Suppressor macrophage (primary cell): ENCODE measurements around the gene NRXN3.

Experiments
- DNase-seq, 4 experiments: peaks; one replicate each; pipeline ENCODE4 v3.0.0-alpha.2; 2020 to 2022

NRXN3 gene

DNA sequence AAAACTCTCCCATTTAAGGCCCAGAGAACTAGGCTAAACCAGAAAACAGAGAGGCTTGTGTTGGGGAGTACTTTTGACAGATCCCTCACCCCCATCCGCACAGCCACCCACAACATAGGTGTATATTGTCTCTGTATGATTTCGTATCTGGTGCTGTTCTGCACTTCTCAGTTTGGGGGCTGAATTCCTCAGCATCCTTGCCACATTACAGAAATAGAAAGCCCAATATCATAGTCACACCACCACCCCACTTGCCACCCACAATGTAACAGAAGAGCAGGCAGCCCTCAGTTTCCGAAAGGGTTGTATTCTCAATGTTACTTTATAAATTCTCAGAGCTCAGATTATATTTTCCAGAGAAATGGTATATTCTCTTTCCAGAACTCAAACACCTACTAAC lies 1090.2 kb downstream of the NRXN3 start:
- no peak for DNase-seq

DNA sequence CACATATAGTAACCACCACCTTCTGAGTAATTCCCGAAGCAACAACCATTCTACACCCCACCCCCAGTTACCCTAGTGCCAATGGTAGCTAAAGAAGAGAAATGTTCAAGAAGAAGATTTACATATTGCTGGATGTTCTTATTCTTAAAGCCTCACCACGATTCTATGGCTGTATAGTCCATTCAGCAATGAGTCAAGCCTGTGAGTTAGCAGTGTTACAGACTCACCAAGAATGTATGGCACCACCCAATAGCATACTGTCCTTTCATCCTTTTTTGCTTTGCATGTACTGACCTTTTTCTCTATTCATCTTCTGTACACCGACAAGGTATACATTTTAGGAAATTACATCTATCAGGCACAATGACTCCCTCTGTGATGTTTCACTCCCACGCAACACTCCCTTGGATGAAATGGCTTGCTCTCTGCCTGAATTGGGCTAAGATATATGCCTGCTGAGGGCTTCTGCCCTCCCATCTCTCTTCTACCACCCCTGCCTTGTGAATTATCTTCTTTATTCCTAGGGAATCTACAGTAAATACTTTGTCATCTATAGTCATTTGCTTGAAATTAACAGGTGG lies 1095.3 kb downstream of the NRXN3 start:
- no peak for DNase-seq

DNA sequence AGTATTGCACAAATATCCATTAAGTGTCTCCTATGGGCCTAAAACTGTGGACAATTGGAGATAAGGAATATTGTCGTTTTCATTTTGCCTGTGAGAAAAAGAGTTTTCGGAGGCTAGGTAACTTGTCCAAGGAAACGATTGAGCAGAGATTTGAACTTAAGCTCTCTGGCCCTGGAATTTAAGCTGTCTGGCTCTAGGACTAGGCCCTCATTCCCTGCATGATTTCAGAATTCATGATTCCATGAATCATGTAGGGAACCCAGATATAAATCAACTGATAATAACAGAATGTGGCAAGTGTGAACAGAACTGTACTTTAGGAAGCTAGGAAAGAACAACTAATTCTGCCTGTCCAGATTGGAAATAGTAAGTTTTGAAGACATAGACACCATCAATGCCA lies 1100.2 kb downstream of the NRXN3 start:
- no peak for DNase-seq

DNA sequence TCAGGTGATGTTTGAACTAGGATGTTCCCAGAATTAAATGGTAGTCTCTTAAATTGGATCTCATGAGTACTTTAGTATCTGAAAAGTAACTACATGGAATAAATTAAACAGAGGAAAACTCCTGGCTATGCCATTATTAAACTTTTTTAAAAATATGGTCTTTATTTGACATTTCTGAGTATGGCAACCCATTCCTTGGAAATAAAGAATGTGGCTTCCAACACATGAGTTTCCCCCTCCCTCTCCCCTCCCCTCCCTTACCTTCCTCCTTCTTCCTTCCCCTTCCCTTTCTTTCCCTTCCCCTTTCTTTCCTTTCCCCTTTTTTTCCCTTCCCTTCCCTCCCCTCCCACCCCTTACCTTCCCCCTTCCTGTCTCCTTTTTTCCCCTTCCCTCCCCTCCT lies 1100.9 kb downstream of the NRXN3 start:
- no peak for DNase-seq

DNA sequence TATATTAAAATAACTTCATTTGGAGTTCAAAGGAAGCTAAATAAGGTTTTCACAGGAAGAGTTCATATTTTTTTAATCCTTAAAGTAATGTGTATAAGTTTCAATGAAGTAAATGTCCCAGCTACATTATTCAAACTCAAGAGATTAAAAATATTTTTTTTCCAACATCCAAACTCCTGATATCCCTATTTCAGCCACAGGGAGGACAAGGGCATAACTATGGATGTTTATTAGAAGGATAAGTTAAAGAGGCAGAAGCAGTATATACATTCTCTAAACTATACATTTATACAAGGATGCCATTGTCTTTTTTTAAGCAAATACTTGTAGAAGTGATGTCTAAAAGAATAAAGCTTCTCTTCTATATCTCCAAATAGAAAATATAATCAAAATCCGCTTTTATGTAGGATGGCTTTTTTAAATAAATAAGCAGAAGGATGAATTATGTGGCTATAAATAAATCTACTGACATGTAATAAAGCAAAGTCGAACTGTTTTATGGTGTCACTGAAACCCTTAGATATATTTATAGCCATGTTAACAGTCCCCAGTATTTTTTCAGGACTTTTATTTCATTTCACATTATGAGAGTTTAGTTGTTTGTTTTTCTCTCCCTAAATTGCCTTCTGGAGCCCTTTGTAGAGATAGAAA lies 1104.6 kb downstream of the NRXN3 start:
- no peak for DNase-seq

DNA sequence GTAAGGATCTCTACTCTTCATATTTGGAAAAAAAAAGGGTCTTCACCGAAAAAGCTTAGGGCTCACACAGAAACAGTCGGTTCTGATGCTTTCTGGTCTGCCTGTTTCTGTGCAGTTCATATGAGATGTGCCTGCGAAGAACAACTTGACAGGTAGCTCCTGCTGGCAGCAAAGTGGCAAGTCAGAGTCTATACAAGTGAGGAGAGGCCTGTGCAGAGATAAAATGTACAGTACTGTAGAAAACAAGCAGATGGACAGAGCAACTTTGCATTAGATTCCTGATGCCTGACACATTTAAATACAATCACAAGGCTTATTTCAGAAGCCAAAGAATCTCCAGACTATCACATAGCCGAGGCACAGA lies 1105.1 kb downstream of the NRXN3 start:
- no peak for DNase-seq

DNA sequence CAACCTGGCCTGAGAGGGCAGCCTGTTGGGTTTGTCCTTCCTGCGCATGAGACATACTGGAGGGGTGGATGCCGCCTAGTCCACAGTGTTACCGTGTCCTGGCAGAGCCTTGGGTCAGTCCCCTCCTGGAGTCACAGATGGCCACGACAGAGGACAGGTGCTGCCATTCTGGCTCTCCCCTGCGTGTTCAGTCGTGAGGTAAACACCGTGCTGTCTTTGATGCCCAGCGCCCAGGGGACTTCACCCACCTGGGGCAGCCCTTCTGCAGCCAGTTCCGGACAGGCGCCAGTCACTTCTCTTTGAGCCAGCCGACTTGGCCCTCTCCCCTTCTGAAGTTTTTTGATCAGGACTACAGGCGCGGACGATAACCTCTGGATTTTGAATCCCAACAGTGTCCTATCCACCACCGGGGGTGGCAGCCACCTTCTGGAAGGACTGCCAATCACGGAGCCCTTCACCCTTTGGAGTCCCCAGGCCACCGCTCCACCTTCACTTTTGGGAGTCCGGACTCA lies 1108.2 kb downstream of the NRXN3 start:
- no peak for DNase-seq

DNA sequence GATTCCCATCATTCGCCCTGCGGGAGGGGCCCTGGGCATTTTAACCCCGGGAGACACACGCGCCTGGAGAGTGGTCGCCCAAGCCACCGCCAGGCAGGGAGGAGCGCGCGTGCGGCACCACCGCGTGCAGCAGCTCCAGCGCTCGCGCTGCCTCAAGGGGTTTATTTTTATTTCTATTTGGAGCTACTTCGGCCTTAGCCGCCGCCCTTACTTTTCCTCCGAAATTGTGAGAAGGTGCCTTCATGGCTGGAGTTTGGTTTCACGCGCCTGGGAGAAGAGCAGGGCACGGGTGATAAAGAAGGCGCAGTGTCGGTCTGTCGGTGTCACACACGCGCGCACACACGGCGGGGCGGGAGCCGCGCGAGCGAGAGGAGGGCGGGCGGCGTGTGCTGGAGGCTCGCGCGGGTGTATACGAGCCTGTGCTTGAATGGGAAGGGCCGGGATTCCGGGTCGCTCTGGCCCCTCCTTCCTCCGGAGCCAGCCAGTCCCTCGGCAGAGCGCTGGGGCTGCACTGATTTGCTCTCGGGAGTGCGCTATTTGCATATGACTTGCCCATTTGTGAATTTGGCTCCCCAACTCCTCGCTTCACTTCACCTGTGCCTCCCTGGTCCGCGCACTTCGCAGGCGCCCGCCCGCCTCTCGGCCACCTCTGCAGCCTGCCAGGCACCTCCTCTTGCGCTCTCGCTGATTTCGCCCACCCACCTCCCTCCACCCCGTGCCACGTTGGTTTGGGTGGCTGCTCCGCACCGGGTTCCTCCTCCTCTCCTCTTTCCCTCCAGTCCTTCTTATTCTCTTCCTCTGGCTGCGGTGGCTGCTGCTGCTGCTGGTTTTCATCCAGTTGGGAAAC lies 1108.8 kb downstream of the NRXN3 start:
- DNase-seq: peak in 3 of 4 experiments; percentile 9 to 32 (median 10)

DNA sequence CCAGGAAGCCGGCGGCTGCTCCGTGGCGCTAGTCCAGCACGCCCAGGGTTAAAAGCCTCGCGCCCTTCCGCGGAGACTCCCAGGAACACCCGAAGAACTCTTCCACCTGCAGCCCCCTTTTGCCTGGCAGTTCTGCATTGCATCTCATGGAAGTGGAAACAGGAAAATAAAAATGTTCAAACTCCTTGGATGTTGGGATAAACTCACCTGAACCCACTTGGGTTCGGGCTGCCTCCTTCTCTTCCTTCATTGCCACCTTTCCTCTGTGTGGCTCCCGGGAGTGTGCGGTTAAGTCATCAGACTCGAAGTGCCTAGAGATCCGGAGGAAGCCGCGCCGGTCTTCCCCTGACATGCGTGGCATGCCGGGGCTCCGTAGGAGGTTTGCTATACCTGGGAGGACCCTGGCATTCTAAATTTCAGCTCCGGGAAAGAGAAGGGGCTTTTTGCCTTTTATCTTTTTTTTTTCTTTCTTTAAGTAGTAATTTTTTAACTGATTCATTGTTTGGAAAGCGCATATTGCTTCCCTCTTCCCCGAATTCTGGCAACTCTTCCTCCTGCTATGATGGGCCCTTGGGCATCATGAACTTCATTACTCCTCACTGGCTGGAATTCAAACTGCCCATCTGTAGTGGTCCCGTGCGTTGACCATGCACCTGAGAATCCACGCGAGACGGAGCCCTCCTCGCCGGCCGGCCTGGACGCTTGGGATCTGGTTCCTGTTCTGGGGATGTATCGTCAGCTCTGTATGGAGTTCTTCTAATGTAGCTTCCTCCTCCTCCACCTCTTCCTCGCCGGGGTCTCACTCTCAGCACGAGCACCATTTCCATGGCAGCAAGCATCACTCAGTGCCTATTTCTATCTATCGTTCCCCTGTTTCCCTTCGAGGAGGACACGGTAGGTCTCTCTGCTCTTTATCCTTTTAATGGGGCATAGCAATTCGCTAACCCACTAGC lies 1109.7 kb downstream of the NRXN3 start:
- no peak for DNase-seq

DNA sequence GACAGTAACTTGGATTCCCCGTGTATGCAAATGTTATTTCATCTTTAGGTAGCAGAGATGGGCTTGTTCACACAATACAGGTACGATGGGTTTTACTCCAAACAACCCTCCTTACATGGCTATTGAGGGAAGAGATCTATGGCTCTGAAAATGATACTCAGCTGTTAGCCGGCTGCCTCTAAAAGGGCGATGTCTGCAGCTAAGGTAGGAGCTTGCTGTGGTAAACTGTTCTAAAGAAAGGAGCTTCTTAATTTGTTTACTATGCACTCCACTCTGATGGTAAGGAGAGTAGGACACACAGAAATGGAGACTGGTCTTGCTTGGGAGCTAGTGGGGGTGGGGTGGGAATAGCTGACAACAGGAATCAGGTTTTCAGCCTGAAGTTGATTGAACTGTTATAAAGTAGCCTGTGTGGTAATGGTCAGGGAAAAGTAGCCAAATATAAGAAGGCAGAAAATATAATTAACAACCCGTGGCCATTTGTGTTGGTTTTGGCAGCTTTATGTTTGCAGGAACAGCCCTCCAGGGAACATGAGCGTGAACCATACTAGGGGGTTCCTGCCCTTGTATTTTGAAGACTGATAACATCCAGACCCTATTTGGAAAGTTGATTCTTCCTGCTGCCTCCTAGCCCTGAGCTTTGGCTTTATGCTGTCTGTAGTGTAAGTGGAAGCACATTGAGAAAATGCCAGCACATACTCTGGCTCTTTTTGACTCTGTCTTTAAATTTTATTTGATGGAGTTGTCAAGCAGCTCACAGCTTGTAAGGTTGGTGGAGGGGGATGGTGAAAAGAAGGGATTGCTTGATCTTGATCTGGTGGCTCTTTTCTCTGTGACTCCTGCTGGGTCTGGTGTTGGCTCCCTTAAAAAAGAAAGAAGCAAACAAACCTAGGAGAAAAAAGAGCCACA lies 1111.3 kb downstream of the NRXN3 start:
- no peak for DNase-seq

DNA sequence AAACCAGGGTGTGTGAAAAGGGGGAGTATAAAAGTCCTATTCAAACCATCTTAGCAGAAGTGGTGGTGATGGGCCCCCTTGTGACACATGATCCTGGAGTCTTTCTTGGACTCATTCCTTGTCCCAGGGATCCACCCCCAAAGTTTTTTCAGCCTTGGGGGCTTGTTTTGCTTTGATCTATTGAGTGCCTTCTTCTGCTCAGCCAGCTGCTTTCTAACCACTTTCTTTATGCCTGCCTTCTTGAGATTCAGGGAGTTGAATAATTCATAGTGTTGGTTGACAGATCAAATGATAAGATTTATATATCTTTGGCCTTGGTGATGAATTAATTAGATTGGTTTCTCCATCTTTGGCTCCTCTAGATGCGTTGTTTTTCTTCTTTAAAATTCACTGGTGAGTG lies 1114.4 kb downstream of the NRXN3 start:
- DNase-seq: no peak

DNA sequence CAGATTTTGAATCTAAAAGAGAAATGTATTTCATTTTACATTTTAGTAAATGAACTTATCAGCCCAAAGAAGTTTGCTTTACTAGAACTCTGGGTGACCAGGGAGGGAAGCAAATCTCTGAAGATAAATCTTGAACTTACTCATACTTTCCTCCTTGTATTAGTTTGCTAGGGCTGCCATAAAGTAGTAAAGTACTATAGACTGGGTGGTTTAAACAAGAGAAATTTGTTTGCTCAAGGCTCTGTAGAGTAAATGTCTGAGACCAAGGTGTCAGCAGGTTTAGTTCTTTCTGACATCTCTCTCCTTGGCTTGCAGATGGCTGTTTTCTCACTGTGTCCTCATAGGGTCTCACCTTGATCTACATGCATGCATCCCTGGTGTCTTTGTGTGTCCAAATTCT lies 1115.1 kb downstream of the NRXN3 start:
- no peak for DNase-seq

DNA sequence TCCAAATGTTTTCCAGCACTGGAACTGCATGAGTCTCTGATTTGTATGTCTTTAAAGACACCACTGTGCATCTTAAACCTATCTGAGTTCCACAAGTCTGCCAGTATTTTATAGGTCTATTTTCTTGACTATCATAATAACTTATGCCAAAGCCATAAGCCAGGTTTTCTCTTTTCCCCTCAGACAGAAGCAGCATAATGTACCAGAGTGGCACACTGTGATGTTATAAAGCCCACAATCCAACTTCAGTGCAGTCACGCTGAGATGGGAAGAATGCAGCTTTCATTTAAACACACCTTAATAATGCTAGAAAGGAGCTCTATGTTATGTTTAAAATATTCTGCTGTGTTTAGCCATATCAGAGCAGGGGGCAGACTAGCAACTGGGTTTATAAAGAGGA lies 1117.8 kb downstream of the NRXN3 start:
- DNase-seq: no peak

DNA sequence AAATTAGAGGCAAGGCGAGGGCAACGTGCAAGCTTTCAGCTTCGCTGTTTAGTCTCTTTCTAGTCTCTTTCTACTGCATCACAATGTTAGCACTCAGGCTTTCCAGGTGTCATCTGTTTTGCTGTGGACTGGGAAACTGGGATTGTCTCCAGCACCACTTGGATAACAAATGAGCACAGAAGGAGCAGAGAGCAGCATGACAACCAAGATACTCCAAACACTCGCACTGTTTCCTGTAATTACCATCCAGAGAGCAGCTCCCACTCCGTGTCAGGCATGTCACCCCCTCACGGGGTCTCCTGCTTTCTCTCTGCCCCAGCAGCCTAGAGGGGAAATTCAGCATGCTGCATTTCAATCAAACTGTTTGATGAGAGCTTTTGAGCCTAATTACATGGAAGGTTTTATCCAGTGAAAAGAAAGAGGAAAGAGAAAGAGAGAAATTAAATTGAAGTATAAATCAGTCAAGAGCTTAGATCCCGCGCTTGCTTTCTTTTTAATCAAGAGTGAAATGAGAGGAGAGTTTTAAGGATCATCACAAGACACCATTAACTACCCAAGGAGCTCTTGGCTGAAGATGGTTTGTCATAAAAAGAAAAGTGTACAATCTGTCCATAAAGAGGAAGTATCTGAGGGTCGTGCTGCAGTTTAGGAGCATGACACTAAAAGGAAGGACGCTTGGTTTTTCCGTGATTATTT lies 1123.5 kb downstream of the NRXN3 start:
- no peak for DNase-seq

DNA sequence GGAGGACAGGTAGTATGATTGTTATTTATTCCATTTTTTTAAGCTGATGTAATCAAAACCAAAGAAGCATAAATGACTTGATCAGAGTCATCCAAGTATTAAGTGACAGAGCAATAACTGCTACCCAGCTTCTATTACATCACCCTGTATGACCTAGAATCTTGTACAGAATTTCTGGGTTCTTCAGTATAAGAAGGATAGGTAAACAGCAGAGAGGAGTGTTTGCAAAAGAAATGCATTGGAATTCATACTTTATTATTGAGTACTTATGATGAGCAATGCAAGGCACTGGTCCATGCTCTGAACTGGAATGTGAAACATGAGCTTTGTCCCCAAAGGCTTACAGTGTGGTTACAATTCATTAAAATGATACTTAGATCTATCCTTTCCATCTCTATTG lies 1124.3 kb downstream of the NRXN3 start:
- DNase-seq: no peak

DNA sequence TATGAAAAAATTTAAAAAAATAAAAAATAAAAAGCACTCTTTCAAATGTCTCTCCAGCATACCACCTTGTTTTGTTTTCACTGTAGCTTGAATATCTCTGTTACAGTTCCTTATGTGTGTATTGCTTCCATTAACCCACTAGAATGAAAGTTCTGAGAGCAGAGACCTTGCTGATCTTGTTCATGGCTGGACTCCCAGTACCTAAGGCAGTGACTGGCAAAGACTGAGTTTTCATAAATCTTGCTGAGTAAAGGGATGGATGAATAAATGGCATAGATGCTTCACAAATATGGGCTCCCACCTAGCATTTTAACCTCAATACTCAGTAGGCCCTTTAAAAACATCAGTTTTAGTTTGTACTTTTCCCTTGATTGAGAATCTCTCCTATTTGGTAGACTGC lies 1125.2 kb downstream of the NRXN3 start:
- DNase-seq: no peak

DNA sequence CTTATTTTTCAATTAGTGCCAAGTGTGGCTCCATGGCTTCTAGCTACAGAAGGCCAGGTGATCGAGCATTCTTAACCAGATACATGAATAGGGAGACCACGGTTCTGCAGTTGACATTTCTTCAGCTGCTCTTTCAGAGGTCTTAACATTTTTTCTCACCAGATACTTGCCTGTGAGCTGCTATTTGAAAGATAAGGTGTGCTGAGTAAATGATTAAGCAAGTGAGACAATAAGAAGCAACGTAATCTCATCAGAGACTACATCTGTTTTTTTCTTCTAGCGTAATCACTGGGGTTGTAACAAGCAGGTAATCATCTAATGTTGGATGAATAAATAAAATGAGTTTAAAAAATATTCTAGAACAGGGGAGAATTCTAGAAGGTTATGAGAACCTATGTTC lies 1128.2 kb downstream of the NRXN3 start:
- no peak for DNase-seq

DNA sequence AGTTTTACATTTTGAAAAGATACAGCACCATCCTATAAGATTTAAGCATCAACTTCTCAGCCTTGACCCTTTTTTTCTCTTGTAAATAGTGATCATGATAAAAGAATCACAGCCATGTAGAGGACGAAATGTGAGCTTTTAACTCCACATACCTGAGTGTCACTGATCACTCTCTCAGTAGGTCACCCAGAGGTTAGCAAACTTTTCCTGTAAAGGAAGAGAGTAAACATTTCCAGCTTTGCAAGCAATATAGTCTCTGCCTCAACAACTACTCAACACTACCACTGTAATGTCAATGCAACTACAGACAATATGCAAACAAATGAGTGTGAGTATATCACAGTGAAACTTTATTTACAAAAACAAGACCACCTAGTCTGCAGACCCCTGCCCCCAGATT lies 1129.0 kb downstream of the NRXN3 start:
- no peak for DNase-seq

DNA sequence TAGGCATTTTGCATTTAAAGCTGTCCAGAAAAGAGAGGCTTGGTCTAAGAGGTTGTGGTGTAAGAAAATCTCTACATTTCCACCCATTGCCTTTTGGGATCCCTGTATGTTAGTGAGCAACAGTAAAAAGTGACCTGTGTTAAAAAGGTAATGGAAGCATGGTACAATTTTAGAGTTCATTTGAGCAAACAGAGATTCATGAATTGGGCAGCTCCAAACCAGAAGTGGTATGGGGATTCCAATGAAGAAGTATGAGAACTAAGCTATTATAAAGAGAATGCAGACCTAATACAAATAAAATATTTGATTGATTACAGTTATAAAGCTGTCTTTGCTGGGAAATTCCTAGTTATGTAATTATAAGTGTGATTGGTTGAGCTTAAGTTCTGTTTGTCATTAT lies 1134.1 kb downstream of the NRXN3 start:
- no peak for DNase-seq

DNA sequence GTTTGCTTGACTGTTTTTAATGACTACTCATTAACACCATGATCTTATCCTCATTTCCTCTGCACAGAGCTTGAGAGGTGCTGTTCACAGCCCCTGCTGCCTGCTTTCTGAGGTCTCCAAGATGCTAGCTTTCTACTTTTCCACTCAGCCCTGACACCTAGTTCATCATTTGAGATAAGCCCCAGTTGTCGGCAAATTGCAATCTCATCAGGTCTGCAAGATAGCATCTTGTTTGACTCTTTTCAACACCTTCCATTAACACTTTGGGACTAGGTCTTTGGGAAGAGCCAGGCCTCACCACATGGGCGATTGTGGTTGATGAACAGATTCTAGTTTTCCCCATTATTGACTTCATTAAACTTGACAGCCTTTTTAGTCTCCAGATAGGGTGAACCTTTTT lies 1136.4 kb downstream of the NRXN3 start:
- DNase-seq: no peak

DNA sequence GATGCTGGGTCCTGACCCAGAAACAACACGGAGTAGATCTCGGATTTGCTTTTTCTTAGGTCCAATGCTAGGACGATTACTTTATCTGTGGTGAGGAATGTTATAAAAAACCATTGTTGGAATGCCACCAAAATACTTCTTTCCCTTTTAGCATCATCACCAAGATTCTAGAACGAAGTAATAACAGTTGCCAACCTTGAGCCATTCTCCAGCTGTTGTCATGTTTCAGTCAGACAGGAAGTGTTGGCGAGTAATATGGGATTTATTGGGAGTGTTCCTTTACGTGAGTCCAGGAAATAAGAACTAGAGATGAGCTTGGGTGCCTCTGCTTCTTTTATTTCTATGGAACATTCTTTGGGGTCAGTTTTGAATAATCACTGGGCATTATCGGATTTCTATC lies 1148.2 kb downstream of the NRXN3 start:
- no peak for DNase-seq
